GM18858 (cell line): Measurements from ENCODE around the gene MAGI1.

Experiments used
- ATAC-seq: cut with Tn5 transposase; IDR thresholded peaks from one replicate; pipeline ENCODE4 v1.9.1; 2021; ENCODE audit not compliant: unreplicated experiment

MAGI1 gene

DNA sequence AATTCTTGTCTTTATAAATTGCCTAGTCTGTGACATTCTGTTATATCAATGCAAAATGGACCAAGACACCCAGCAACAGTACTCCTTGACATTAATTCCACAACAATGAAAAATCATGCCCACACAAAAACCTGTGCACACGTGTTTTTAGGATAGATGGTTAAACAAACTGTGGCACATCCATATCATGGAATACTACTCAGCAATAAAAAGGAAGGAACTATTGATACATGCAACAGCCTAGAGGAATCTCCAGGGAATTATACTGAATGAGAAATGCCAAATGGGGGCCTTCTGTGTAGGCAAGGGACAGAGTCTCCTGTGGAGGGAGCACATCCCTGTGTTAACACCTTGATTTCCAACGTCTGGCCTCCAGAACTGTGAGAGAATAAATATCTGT lies 388.5 kb downstream of the MAGI1 start:
- ATAC-seq = no peak

DNA sequence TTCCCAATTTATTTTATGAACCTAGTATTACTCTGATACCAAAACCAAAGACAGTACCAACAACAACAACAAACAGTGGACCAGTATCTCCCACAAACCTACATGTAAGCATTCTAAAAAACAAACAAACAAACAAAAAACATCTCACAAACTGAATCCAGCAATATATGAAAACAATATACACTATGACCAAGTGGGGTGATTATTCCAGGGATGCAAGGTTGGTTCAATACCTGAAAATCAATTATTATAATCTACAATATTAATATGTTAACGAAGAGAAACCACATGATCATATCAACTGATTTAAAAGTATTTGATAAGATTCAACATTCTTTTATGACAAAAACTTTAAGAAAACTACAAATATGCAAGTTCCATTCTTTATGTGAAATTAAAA lies 391.3 kb downstream of the MAGI1 start:
- no peak for ATAC-seq

- ATAC-seq = no peak
Observed at GRCh38 chr3:65642883-65643282, 395.8 kb downstream of the MAGI1 start.

DNA sequence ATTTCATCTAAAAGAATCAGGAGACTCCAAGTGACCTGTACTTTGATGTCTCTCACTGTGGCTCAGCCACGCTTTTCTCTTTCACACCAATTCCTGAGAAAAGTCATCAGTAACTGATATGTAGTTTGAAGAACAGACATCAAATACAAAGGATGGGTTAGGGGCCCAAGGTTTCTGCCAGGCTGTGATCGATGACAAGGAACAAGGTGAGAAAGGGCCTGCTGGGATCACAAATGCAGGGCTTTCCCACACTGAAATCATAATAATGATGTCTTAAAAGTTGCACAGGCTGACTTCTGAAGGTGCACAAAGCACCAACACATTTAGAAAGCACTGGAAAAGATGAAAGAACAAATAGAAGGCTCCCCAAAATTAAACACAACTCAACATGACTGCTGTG lies 396.9 kb downstream of the MAGI1 start:
- ATAC-seq = no peak

GRCh38 chr3:65641045-65641444 lies 397.7 kb downstream of the MAGI1 start:
- no peak for ATAC-seq

DNA sequence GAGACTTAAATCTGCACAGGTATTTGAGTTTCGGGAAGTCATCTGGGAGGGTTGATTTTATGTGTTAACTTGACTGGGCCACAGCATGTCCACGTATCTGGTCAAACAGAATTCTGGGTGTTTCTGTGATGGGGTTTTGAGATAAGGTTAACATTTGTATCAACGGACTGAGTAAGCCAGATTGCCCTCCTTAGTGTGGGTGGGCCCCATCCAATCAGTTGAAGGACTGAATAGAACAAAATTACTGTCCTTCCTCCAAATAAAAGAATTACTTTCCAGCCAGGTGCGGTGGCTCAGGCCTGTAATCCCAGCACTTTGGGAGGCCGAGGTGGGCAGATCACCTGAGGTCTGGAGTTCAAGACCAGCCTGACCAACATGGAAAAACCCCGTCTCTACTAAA lies 399.3 kb downstream of the MAGI1 start:
- no peak for ATAC-seq

- ATAC-seq = no peak
Observed at GRCh38 chr3:65638301-65638700, 400.4 kb downstream of the MAGI1 start.

DNA sequence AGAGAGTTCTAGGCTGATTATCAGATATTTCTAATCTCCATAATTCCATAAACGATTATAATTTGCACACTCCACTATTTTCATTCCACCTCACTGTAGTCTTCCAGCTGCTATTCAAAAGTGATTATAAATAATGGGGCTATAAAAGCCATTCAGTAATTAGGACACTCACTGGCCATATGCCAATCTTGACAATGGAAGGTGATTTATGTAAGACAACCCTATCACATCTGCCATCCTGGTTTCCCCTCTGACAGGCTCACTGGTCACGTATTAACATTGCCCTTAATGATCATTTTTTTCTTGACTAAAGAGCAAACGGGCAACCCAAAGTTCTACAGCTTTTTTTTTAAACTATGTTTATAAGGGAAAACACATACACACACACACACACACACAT lies 402.4 kb downstream of the MAGI1 start:
- no peak for ATAC-seq

- no peak for ATAC-seq
Observed at GRCh38 chr3:65635657-65636056, 403.1 kb downstream of the MAGI1 start.

DNA sequence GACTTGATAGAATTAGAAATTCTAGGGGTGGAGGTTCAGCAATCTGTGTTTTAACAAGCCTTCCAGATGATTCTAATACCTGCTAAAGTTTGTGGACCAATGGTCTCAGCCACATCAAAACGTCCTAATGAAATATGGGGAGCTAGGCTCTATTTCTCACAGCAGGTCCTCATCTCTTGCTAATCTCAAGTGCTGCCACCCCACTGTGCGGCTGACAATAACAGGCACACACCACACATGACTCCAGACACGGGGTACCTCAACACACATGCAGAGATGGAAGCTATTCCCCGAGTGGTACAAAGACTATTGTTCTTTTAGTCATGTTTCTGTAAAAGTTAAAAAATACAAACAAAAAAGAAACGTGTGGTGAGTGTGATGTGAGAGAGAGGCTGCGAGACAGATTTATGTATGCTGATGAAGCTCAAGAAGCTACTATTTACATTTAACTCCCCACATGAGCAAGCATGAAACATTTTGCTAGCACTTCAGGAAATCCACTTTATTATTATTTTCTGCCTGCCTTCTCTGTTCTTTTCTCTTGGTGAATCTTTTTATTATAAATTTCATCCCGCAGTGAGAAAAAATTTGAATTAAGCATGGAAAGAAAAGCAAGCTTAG lies 405.6 kb downstream of the MAGI1 start:
- no peak for ATAC-seq

GRCh38 chr3:65632414-65632813 lies 406.3 kb downstream of the MAGI1 start:
- no peak for ATAC-seq

DNA sequence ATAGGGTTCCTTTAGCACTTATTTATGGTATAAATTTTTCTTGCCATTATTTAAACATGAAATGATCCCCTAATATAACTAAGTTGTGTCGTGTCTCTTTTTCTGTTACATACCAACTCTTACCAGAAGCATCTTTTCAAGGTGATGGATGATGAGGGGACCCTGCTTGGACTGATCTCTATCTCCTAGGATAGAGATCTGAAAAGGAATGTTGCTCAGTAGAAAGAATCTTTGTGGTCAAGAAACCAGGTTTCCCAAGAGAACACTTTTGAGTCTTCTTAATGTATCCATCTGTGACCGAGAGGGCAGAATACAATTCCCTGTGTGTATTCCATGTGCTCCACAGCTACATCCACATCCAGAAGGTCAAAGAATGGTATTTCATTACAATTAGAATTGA lies 409.7 kb downstream of the MAGI1 start:
- ATAC-seq = no peak

DNA sequence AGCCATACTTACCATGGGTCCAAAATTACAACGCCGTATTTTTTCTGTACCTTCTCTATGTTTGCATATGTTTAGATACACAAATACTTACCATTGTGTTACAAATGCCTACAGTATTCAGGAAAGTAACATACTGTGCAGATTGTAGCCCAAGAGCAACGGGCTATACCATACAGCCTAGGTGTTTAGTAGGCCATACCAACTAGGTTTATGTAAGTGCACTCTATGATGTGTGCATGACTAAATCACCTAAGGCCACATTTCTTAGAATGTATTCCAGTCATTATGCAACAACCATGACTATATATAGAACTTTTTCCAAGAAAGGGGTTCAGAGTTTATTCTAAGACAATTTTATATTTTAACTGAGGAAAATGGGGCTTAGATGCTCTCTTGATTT lies 411.7 kb downstream of the MAGI1 start:
- ATAC-seq = no peak

DNA sequence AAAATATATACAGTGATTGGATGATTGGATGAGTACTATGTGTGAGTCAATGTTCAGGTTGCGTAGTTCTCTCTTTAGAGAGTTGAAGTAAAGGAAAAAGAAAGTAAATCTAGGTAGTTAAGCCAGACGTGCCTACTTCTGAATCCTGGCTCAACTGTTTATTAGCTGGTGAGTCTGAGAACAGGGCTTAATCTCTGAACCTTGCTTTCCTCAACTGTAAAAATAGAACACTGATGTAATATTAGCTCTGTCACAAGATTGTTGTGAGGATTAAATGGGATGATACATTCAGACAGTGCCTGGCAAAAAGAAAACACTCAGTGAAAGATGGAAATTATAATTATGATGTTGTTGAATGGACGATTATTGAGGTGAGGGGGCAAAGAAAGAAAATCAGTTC lies 413.4 kb downstream of the MAGI1 start:
- no peak for ATAC-seq

- ATAC-seq = no peak
Observed at GRCh38 chr3:65623362-65623761, 415.4 kb downstream of the MAGI1 start.

GRCh38 chr3:65619888-65620287 lies 418.8 kb downstream of the MAGI1 start:
- no peak for ATAC-seq

GRCh38 chr3:65619451-65619881 lies 419.3 kb downstream of the MAGI1 start:
- ATAC-seq = no peak

DNA sequence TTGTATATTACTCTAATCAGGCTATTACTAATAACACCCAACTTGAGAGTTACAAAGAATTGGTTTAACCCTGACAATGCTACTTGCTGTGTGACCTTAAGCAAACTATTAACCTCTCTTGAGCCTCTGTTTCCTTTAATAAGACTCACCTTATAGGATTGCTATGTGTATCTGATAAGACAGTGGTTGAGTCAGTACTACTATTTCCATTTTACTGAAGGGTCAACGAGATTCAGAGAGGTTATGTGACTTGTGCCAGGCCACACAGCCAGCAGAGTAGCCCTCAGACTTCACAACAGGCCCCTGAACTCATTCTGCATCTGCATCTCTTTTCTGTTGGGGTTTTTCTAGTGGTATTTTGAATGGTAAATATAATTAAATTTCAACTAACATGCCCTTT lies 420.1 kb downstream of the MAGI1 start:
- no peak for ATAC-seq

DNA sequence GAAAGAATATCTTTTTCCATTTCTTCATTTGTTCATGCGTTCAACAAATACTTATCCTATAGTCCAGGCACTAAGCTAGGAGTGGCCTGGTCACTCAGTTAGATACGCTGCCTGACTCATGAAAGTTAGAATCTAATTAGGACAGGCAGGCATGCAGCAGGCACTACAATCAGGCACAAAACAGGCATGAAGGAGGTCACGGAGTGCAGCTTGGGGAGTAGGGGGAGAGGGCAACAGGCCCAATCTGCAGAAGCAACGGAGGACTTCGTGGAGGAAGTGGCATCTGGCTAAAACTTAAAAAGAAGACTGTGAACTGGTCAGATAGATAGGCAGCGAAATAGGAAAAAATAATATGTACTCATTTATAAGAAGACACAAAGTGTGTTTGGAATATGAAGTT lies 420.9 kb downstream of the MAGI1 start:
- ATAC-seq = no peak

GRCh38 chr3:65617209-65617608 lies 421.5 kb downstream of the MAGI1 start:
- no peak for ATAC-seq

GRCh38 chr3:65616563-65616962 lies 422.2 kb downstream of the MAGI1 start:
- no peak for ATAC-seq

GRCh38 chr3:65615329-65615728 lies 423.4 kb downstream of the MAGI1 start:
- no peak for ATAC-seq

DNA sequence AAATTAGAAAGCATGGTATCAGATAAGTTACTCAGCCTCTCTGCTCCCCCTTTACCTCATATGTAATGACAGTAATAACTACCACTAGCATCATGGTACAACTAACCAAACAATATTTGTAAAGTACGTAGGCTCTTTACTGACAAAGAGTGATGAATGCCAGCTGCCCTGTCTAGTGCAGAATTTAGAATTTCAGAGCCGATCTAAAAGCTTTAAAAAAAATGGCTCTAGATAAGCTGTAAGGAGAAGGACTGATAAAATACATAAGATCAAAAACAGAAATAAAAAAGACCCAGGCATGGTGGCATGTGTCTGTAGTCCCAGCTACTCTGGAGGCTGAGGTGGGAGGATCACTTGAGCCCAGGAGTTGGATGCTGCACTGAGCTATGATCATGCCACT lies 424.1 kb downstream of the MAGI1 start:
- no peak for ATAC-seq
